GM12878 (cell line): ENCODE data around the gene ARL13A. TPM values are rescaled to one million over a fixed set of nuclear protein-coding genes. Genes with fewer than 3 reads are reported as not detected.

Source experiments
- ATAC-seq: fragments of 200-7000 bp; cut with Tn5 transposase; 3 replicates; pipeline ENCODE4 v1.9.1; 2020; ENCODE audit warnings: mild to moderate bottlenecking, moderate library complexity
- BruUV-seq: library from RNA; stranded (reverse); fragments of 400-500 nt; replicated peaks from 2 replicates; lab custom pipeline; 2021; lab: Mats Ljungman, UMichigan
- CTCF ChIA-PET: fragments of 300-600 bp; sonication (Branson Sonifier 250); formaldehyde crosslinking; extraction: SDS; loops from one replicate; lab custom pipeline; 2021; ENCODE audit warnings: inconsistent platforms; lab: Yijun Ruan, JAX
- POLR2A ChIA-PET: fragments of 350-600 bp; formaldehyde crosslinking; extraction: SDS; loops from one replicate; lab custom pipeline; 2021; ENCODE audit warnings: inconsistent platforms; lab: Charles Lee
- RAD21 ChIA-PET: fragments of 300-600 bp; sonication (Branson Sonifier 250); formaldehyde crosslinking; loops from one replicate; lab custom pipeline; 2023; ENCODE audit warnings: antibody characterized with exemption; ENCODE audit not compliant: unreplicated experiment; lab: Charles Lee
- SMC1A ChIA-PET: fragments of 300-600 bp; sonication (Branson Sonifier 250); formaldehyde crosslinking; loops from one replicate; lab custom pipeline; 2023; ENCODE audit not compliant: unreplicated experiment, uncharacterized antibody; lab: Charles Lee
- DNase-seq: peaks from one replicate; pipeline ENCODE4 v3.0.0-alpha.2; 2011; ENCODE audit warnings: low read depth, low spot score
- FAIRE-seq: peaks from 3 replicates; lab custom pipeline; 2011; peaks lifted over from hg19 to GRCh38; lab: Jason Lieb, UNC
- H2AFZ ChIP-seq: 2 replicates; pipeline ENCODE4 v1.6.0; 2011; ENCODE audit warnings: low read depth, low read length, control low read depth; ENCODE audit not compliant: control insufficient read depth
- H3K27ac ChIP-seq: 2 replicates; pipeline ENCODE4 v1.5.1; 2011; ENCODE audit warnings: control low read depth; ENCODE audit not compliant: control insufficient read depth, insufficient read depth
- H3K27me3 ChIP-seq, 2 experiments: replicated peaks in 1 of 2; 2 replicates each; pipeline versions ENCODE4 v1.6.0 to v1.6.1; 2011; ENCODE audit warnings: low read length in 1 of 2; ENCODE audit not compliant: control insufficient read depth in 2 of 2, insufficient read depth in 2 of 2
- H3K36me3 ChIP-seq, 2 experiments: 2 replicates each; pipeline ENCODE4 v1.5.1; 2011; ENCODE audit warnings: low read length in 1 of 2; ENCODE audit not compliant: control insufficient read depth in 2 of 2, insufficient read depth in 2 of 2
- H3K4me1 ChIP-seq: 2 replicates; pipeline ENCODE4 v1.6.1; 2011; ENCODE audit warnings: mild to moderate bottlenecking, low read length, moderate library complexity, mixed read lengths; ENCODE audit not compliant: control insufficient read depth, insufficient read depth
- H3K4me2 ChIP-seq: 2 replicates; pipeline ENCODE4 v1.6.0; 2011; ENCODE audit warnings: control low read depth; ENCODE audit not compliant: control insufficient read depth, insufficient read depth
- H3K4me3 ChIP-seq: fragments of 200-600 bp; sonication (generic); 2 replicates; pipeline ENCODE4 v1.5.1; 2016
- H3K79me2 ChIP-seq: 2 replicates; pipeline ENCODE4 v1.6.0; 2011; ENCODE audit warnings: low read length; ENCODE audit not compliant: control insufficient read depth, insufficient read depth
- H3K9ac ChIP-seq: 2 replicates; pipeline ENCODE4 v1.8.0; 2011; ENCODE audit warnings: low read length, control low read depth, mixed read lengths; ENCODE audit not compliant: control insufficient read depth, insufficient read depth
- H3K9me3 ChIP-seq: replicated peaks from 3 replicates; pipeline ENCODE4 v1.5.1; 2011; ENCODE audit warnings: mild to moderate bottlenecking, low read length; ENCODE audit not compliant: control insufficient read depth, insufficient read depth
- H4K20me1 ChIP-seq: 2 replicates; pipeline ENCODE4 v1.6.0; 2011; ENCODE audit not compliant: control insufficient read depth, insufficient read depth
- CEBPB ChIP-seq, 2 experiments: fragments of 150-350 bp in 1 of 2; IDR thresholded peaks; 2 replicates each; pipeline ENCODE4 v1.6.1; 2012 to 2014; ENCODE audit warnings: low read depth in 2 of 2, low read length in 2 of 2, borderline replicate concordance in 1 of 2, inconsistent platforms in 1 of 2
- CHD4 ChIP-seq: fragments of 200-600 bp; sonication (generic); IDR thresholded peaks from 2 replicates; pipeline ENCODE4 v1.6.1; 2016; ENCODE audit warnings: mild to moderate bottlenecking
- EZH2 ChIP-seq: IDR thresholded peaks from 2 replicates; pipeline ENCODE4 v1.6.1; 2012; ENCODE audit warnings: low read depth, mild to moderate bottlenecking, control low read depth, inconsistent platforms, low read length, borderline replicate concordance; ENCODE audit not compliant: control insufficient read depth
- MEF2A ChIP-seq: IDR thresholded peaks from 2 replicates; pipeline ENCODE4 v1.6.1; 2011; ENCODE audit warnings: low read depth, mild to moderate bottlenecking, low read length, moderate library complexity; ENCODE audit not compliant: insufficient read depth
- PAX5 ChIP-seq: IDR thresholded peaks from 2 replicates; pipeline ENCODE4 v1.6.1; 2011; ENCODE audit warnings: low read depth, low read length, borderline replicate concordance
- RBBP5 ChIP-seq: fragments of 200-600 bp; sonication (generic); conservative IDR thresholded peaks from 2 replicates; pipeline ENCODE4 v1.6.1; 2016
- RCOR1 ChIP-seq: conservative IDR thresholded peaks from 2 replicates; pipeline ENCODE4 v1.6.1; 2012; ENCODE audit warnings: low read depth, low read length, improper control_type of control experiment
- SP1 ChIP-seq: IDR thresholded peaks from one replicate; pipeline ENCODE4 v1.6.1; 2011; ENCODE audit warnings: low read depth, low read length
- TCF7 ChIP-seq: IDR thresholded peaks from 2 replicates; pipeline ENCODE4 v1.6.1; 2014; ENCODE audit warnings: antibody characterized with exemption, borderline replicate concordance
- ZNF217 ChIP-seq: fragments of 450-650 bp; IDR thresholded peaks from 2 replicates; pipeline ENCODE4 v1.6.1; 2017; ENCODE audit warnings: antibody characterized with exemption, mild to moderate bottlenecking
- ZNF24 ChIP-seq: fragments of 450-650 bp; IDR thresholded peaks from 2 replicates; pipeline ENCODE4 v1.6.1; 2017; ENCODE audit warnings: antibody characterized with exemption, mild to moderate bottlenecking
- WGBS: methylation state at CpG from one replicate; pipeline ENCODE4 v1.1.6; 2016; ENCODE audit warnings: low lambda C conversion rate; ENCODE audit not compliant: insufficient replicate concordance, insufficient coverage; ENCODE audit errors: missing lambda C conversion rate; 5-methylcytosine and 5-hydroxymethylcytosine counted together
- in situ Hi-C: fragments of 300-500 bp; cut with MboI; formaldehyde crosslinking; loops from 9 replicates; pipeline ENCODE4 v1.14.3; 2018; ENCODE audit warnings: mixed read lengths
- intact Hi-C: fragments of 100-400 bp; cut with micrococcal nuclease; formaldehyde crosslinking; loops from one replicate; pipeline ENCODE4 v1.14.2; 2022; ENCODE audit not compliant: unreplicated experiment
- polyA plus RNA-seq, 11 experiments: library from polyadenylated mRNA; depleted of rRNA in 4 of 11; unstranded in 6 of 11; stranded (reverse) in 5 of 11; fragments of >200 nt; fragmentation: Nextera tagmentation in 4 of 11; fragmentation: Illumina TruSeq in 1 of 11; extraction: Ambion mirVana in 4 of 11; extraction: Trizol in 1 of 11; gene quantifications; 1 replicate in 1 of 11; 2 replicates in 10 of 11; pipeline versions ENCODE4 v1.2.1 to v1.2.3, GENCODE V29; 2011 to 2016; ENCODE audit warnings: inconsistent platforms in 2 of 11, missing spikeins in 2 of 11, low read depth in 1 of 11
- total RNA-seq, 4 experiments: library from RNA; depleted of rRNA in 3 of 4; stranded (reverse); fragments of >200 nt in 3 of 4; fragmentation: Illumina TruSeq in 1 of 4; extraction: Trizol in 1 of 4; gene quantifications; 2 replicates each; pipeline versions ENCODE4 v1.2.1 to v1.2.3, GENCODE V29; 2013 to 2021
- TF ChIP-seq, protein P1 (sequence below): IDR thresholded peaks from 2 replicates; pipeline ENCODE4 v1.6.1; 2011; ENCODE audit warnings: borderline replicate concordance, low read depth, mild to moderate bottlenecking, moderate library complexity, mixed read lengths, low read length; ENCODE audit not compliant: insufficient read depth; ENCODE audit errors: extremely low read length
- TF ChIP-seq, protein P2 (sequence below): IDR thresholded peaks from 2 replicates; pipeline ENCODE4 v1.6.1; 2012; ENCODE audit warnings: low read depth, low read length, improper control_type of control experiment

Gene ARL13A
- total and polyA plus RNA-seq, 10 of the 15 experiments (the other 5 are each of a cell fraction or from before 2014, with no cell fraction given) = not detected

DNA sequence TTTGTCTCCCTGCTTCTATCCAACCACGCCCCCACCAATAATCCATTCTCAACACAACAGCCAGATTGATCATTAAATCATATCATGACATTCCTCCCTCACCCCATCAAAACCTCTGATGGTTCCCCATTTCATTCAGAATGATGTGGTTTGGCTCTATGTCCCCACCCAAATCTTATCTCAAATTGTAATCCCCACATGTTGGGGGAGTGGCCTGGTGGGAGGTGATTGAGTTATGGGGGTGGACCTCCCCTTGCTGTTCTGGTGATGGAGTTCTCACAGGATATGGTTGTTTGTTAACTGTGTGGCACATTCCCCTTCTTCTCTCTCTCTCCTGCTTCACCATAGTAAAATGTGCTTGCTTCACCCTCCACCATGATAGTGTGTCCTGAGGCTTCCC is 59.1 kb downstream of the ARL13A start:
- no peak for TF ChIP-seq PAX5
- no peak for TF ChIP-seq MEF2A
- no peak for TF ChIP-seq ZNF24
- TF ChIP-seq SP1 = no peak
- no peak for TF ChIP-seq RBBP5
- TF ChIP-seq, protein P1, sequence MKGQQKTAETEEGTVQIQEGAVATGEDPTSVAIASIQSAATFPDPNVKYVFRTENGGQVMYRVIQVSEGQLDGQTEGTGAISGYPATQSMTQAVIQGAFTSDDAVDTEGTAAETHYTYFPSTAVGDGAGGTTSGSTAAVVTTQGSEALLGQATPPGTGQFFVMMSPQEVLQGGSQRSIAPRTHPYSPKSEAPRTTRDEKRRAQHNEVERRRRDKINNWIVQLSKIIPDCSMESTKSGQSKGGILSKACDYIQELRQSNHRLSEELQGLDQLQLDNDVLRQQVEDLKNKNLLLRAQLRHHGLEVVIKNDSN = no peak
- no peak for TF ChIP-seq CHD4
- TF ChIP-seq RCOR1 = no peak
- no peak for TF ChIP-seq TCF7
- TF ChIP-seq EZH2 = no peak
- TF ChIP-seq, protein P2, sequence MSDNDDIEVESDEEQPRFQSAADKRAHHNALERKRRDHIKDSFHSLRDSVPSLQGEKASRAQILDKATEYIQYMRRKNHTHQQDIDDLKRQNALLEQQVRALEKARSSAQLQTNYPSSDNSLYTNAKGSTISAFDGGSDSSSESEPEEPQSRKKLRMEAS = no peak
- no peak for TF ChIP-seq CEBPB (IDR thresholded peaks at IDR 0.05; ENCODE audit: borderline replicate concordance in 1 of 2, low read depth in 2 of 2, low read length in 2 of 2)
- TF ChIP-seq ZNF217 = no peak
- no peak overlapping the region for H3K9ac ChIP-seq
- no peaks in the 10 kb centered on the region for H3K79me2 ChIP-seq
- no peaks in the 10 kb centered on the region for H3K4me1 ChIP-seq
- no peak overlapping the region for H3K27ac ChIP-seq
- ChIA-PET RAD21 (no interaction called here), CTCF (no interaction called here), SMC1A (no interaction called here), POLR2A (interaction anchor here (0.7 kb wide), 1 partner anchor 512 kb away, joined by 9 read pairs; no protein-coding TSS in a partner anchor)
- DNase-seq (no peak), ATAC-seq (no peak), FAIRE-seq (no peak)
- intact Hi-C loops = no loop called here
- H3K4me3 ChIP-seq = no peak overlapping the region
- H4K20me1 ChIP-seq = no peaks in the 10 kb centered on the region
- no peaks in the 10 kb centered on the region for H3K9me3 ChIP-seq
- no peaks in the 10 kb centered on the region; a peak in 1 of 4 replicates for H3K36me3 ChIP-seq
- H3K4me2 ChIP-seq = no peak overlapping the region
- in situ Hi-C loops = no loop called here
- H3K27me3 ChIP-seq = no peaks in the 10 kb centered on the region
- WGBS = 60% methylated on average over 1 of the region's 1 CpG
- no peak overlapping the region for H2AFZ ChIP-seq
- BruUV-seq = no TSS peak
